D721Med (cell line): ENCODE measurements around the gene OR7E24.

Experiments
- DNase-seq: peaks from one replicate; pipeline ENCODE4 v3.0.0; 2011; ENCODE audit warnings: low spot score; ENCODE audit not compliant: insufficient read length
- FAIRE-seq: peaks from 2 replicates; lab custom pipeline; 2011; peaks lifted over from hg19 to GRCh38; lab: Jason Lieb, UNC
- TF ChIP-seq, protein P1 (sequence below): IDR thresholded peaks from 2 replicates; pipeline ENCODE4 v1.5.1; 2012; ENCODE audit warnings: mild to moderate bottlenecking, control low read depth; ENCODE audit not compliant: insufficient read depth; ENCODE audit errors: missing control alignments

OR7E24 gene

GRCh38 chr19:9296336-9296735, 45.6 kb downstream of the OR7E24 start:
- TF ChIP-seq, protein P1, sequence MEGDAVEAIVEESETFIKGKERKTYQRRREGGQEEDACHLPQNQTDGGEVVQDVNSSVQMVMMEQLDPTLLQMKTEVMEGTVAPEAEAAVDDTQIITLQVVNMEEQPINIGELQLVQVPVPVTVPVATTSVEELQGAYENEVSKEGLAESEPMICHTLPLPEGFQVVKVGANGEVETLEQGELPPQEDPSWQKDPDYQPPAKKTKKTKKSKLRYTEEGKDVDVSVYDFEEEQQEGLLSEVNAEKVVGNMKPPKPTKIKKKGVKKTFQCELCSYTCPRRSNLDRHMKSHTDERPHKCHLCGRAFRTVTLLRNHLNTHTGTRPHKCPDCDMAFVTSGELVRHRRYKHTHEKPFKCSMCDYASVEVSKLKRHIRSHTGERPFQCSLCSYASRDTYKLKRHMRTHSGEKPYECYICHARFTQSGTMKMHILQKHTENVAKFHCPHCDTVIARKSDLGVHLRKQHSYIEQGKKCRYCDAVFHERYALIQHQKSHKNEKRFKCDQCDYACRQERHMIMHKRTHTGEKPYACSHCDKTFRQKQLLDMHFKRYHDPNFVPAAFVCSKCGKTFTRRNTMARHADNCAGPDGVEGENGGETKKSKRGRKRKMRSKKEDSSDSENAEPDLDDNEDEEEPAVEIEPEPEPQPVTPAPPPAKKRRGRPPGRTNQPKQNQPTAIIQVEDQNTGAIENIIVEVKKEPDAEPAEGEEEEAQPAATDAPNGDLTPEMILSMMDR = no peak
- DNase-seq = no peak
- FAIRE-seq = no peak
